GM18511 (cell line): Measurements from ENCODE around the gene LARP4B.

Experiments
- ATAC-seq: cut with Tn5 transposase; IDR thresholded peaks from one replicate; pipeline ENCODE4 v1.9.1; 2021; ENCODE audit warnings: mild to moderate bottlenecking, moderate library complexity; ENCODE audit not compliant: unreplicated experiment

LARP4B gene

DNA sequence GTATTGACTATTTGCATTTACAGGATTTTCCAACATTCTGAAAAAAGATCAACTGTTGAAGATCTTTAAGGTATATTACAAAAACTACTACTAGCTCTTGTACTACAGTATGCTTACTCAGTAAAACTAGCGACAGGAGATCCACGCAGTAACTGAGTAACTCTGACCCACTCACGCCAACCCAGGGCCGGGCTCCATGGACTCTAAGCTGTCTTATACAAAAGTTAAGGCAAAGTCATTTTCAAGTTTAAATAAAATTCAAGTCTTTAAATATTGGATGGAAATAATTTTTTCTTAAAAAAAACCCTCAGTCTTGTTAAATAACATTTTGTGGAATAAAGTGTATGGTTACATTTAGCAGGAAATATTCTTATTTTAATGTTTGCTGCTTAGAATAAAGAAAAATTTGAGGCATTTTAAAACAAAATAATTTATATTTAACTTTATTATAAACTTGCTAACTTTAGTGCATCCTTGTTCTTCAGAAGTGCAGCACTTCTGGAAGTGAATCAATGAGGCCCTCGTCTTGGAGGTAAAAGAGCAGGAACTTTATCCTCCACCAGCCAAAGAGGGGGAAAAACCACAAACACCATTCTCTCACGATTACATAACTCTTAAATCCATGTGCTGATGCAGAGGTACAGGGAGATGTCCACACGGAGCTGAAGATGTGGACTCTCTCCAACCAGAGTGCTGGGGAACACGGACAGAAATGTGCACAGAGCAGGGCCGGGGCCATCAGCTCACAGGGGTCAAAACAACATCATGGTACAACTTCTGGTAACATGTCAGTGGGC lies 119.9 kb downstream of the LARP4B start:
- no peak for ATAC-seq

- ATAC-seq, result no peak
Measured at GRCh38 chr10:810351-810846, 121.1 kb downstream of the LARP4B start.

GRCh38 chr10:809671-810350 lies 121.7 kb downstream of the LARP4B start:
- ATAC-seq, result no peak

- ATAC-seq, result no peak
Measured at GRCh38 chr10:807958-808353, 123.5 kb downstream of the LARP4B start.

DNA sequence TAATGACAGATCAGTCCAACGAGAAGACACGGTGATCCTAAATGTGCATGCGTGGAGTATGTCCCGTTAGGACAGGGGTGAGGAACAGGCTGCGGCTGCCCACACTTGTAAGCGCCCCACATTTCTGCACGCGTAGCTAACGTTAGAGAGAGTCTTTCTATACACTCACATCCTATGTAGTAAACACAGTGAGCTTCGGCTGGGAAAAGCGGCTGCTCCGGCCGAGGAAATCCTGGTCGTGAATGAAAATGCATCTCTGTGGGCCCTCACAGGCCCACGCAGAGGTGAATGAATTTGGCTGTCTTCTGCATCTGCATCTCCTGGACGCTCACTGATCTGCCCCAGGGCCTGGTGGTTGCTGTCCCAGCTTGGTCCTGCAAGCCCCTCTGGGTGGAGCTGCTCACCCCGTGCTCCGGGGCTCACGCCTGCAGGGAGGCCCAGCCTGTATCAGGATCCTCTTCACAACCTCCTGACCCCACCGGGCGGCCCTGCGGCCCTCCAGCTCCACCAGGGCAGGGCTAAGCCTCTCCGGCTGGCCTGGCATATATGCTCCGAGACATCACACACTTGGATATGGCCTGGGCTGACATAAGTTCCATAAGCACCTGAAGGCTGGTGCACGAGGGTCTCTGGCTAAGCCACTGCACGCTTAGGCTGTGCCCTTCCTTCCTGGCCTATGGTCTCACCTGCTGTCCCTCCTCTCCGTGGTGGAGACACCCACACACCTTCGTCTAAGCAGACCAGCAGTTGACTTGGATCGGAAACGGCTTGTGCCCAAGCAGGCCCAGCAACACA lies 124.1 kb downstream of the LARP4B start:
- ATAC-seq, result no peak

GRCh38 chr10:806451-807162 lies 124.9 kb downstream of the LARP4B start:
- ATAC-seq, result no peak

- ATAC-seq, result no peak
Measured at GRCh38 chr10:805620-806305, 125.7 kb downstream of the LARP4B start.

DNA sequence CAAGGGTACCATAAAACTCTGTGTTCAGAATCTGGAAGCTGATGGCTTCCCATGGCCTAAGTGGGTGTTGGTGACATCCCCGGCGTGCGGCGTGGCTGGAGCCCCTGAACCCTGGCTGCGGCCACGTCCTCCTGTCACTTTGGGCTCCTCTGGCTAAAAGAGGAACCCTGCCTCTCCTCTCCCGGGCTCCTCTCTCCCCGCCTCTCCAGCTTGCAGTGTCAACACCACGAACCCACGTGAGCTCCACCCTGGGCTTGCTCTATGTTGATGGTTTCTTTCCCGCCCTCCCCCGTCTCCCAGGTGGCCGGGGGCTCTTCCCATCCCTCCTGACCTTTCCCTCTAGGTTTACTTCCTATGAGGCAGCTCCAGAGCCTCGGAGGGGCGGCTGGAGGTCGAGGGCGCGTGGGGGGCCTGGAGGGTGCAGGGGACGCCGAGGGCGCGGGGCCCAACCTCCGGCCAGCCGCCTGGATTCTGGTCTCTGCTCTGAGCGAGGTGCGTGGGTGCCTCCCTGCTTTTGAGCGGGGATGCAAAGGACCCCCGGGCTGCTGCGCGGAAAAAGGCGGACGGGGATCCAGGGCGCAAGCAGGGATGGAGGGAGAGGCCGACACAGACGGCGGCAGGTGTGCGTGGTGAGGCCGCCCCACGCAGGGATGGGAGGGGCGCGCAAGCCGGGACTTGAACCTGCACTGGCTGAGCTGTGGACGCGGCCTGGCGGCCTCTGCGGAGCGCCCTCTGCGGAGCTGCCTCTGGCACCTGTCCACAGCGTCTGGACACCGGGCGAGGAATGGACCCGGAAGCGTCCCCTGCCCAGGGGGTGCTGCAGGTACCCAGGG lies 126.5 kb downstream of the LARP4B start:
- ATAC-seq, result no peak

GRCh38 chr10:804191-804781 lies 127.2 kb downstream of the LARP4B start:
- no peak for ATAC-seq

DNA sequence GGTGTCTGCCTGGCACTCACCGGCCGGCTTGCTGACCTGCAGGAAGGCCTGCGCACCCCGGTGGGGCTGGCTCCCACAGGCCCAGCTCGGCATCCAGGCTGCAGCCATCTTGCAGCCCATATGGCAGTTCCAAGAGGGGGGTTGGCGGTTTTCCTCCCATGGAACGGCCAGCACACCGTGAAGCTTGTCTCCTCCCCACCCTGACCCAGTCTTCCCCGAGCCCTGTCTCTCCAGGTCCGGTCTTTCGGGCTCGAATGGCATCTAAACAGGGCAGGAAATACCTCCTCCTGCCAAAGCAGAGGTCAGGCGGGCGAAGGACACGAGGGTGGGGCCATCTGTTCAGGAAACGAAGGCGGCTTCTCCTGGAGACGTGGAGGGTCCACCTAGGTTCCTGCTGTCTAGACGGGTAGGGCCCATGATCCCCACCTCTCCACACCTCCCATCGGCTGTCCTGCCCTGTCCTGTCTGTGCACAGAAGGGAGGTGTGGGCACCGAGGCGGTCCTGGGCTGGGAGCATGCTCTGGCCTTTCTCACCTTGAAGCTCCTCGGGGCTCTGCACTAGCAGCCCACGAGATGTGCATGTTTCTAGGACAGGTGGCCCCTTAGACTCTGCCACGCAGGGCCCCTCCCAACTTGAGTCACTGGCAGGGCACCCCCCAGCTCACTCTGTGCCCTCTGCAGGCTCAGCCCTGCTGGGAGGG lies 128.3 kb downstream of the LARP4B start:
- ATAC-seq, result no peak

DNA sequence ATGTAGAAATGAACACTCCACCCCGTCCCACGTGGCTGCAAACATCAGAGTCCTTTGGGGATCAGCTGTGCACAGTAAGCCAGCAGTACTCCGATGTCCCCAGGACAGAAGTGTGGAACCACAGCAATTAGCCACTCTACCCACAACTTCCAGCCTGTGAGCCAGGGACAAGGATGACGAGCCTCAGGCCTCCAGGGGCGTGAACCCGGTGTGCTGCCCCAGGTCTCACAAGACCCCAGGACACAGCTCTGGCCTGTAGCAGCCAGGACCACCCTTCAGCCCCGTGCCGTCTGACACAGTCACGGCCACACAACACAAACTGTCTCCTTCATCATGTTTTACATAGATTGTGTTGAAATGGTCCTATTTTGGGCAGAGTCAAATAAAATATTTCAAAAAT lies 129.0 kb downstream of the LARP4B start:
- ATAC-seq, result no peak

DNA sequence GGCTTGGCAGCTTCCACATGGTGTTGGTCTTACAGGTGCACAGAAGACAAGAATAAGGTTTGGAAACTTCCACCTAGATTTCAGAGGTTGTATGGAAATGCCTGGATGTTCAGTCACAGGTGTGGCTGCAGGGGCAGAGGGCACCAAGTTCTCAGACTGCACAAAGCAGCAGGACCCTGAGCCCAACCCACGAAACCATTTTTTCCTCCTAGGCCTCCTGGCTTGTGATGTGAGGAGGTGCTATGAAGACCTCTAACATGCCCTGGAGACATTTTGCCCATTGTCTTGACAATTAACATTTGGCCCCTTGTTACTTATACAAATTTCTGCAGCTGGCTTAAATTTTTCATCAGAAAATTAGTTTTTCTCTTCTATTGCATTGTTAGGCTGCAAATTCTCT lies 134.3 kb downstream of the LARP4B start:
- ATAC-seq, result no peak

- ATAC-seq, result no peak
Measured at GRCh38 chr10:796233-796632, 135.3 kb downstream of the LARP4B start.

GRCh38 chr10:794382-794956 lies 137.0 kb downstream of the LARP4B start:
- no peak for ATAC-seq

- no peak for ATAC-seq
Measured at GRCh38 chr10:792792-793100, 138.8 kb downstream of the LARP4B start.

- ATAC-seq, result no peak
Measured at GRCh38 chr10:792083-792791, 139.3 kb downstream of the LARP4B start.

DNA sequence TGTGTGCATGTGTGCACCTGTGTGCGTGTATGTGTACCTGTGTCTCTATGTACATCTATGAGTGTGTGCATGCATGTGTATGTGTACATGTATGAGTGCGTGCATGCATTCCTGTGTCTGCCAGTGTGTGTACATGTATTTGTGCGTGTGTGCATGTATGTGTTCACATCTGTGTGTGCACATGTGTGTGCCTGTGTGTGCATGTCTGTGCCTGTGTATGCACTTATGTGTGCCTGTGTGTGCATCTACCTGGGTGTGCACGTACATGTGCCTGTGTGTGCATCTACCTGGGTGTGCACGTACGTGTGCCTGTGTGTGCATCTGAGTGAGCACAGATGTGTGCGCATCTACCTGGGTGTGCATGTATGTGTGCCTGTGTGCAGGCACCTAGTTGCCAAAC lies 139.9 kb downstream of the LARP4B start:
- ATAC-seq, result no peak
